T-helper 1 cell (primary cell): ENCODE results near the gene RABGAP1L.
"Not testable (repeated sequence)": the region's sequence is repeated elsewhere in the genome, so short reads cannot be mapped to it uniquely, and the experiment has no call there.

Experiments
- DNase-seq, 5 donors: peaks; one replicate each; pipeline ENCODE4 v3.0.0-alpha.2; 2012 to 2020
- total RNA-seq, 4 donors: gene quantifications; one replicate each; lab custom pipeline; 2026; lab: John Stamatoyannopoulos, UW

Gene RABGAP1L
- total RNA-seq = 166 to 216 (median 189) reads per million in 4 donors

DNA sequence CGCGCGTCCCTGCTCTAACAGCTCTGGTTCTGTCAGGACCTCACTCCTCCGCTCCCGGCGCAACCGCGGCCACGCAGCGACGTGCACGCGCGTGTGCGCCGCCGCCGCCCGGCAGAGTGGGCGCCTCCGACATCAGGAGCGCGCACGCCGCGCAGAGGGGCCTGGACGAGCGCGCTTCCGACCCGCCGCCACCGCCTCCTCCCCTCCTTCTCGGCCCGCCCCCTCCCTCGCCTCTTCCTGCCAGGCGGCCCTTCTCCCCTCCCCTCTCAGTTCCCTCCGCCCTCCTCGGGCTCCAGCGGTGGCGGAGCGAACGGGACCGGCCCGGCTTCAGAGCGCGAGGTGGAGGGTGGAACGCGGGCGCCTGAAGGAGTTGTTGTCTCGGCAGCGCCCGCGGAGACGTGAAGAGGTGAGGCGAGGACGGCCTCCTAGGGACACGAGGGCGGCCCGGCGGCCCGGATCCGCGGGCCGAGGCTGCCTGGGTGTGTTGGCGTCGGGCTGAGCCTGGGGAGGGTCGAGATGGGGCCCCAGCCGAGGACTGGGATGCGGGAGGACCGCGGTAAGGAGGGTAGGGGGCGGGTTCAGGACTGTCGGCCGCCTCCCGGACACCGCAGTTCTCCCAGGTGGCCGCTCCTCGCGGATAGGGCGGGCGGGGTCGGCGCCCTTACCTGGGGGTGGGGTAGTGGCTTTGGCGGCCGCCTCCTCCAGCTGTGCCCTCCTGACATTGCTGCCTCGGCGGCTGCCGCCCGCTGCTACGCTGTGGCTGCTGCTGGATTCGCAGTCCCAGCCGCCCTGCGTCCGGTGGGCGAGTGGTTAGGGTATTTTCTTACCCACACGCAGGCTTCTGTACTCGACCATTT lies at the start of gene RABGAP1L:
RABGAP1L (plus strand) TSS at position 269 of the 857 bp plus-strand sequence.
- DNase-seq = peak; percentile 88 to 96 (median 92)

DNA sequence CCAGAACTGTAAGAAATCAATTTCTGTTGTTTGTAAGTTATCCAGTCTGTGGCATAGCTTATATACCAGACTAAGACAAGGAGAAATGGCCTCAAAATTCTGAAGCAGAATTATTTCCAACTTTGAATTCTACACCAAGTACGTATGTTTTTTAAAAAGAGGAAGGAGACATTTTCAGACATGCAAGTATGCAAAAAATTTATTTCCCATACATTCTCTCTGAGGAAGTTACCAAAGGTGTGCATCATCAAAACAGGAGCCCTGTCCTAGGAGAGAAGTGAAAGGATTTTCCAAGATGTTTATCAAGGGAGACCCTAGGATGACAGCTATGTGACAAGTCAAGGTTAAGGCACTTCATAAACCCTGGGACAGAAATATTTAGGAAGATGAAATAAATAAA lies 49.3 kb upstream of the RABGAP1L start:
- no peak for DNase-seq

DNA sequence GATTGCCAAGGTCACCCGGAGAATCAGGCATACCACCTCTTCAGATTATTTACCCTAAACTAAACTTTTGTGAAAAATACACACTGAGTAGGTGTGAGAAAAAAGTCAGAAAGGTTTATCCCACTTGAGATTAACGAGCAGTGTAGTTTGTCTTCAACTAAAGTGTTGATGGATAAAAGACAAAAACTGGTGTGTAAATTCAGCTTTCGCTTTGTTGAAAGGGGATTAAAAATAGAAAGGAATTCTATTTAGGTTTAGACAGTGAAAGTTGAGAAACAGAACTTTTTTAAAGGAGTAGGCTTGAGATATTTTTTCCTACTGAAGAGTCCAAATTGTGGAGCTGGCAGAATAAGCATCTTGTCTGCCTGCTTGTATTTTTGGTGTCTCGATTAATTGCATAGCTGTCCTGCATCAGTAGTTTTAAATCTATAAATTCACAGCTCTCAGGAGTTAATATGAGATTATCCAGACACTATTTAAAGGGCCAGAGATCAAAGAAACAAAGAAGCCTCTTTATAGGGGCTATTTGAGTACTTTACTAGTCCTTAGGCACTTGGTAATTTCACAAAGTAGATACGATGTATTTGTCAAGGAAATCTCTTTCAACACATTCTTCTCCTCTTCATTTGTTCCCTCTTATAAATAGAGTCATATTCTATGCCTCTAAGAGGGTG lies 46.7 kb upstream of the RABGAP1L start:
- DNase-seq = no peak

DNA sequence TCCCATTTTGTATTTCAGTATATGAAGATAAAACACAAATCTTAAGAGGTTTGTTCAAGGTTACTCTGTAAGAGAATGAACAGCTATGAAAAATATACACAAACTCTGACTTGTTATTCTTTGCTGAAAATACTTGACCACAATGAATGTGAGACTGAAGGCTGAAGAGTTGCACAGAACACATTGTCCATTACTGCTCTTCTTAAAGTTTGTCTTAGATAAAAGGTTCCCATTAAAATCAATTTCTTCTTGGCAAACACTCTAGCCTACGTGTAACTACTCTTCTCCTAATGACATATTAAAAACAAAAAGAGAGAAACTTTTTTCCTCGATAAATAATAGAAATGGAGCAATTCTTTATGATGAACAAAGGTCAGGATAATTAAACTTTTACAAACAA lies 45.2 kb upstream of the RABGAP1L start:
- DNase-seq = no peak

DNA sequence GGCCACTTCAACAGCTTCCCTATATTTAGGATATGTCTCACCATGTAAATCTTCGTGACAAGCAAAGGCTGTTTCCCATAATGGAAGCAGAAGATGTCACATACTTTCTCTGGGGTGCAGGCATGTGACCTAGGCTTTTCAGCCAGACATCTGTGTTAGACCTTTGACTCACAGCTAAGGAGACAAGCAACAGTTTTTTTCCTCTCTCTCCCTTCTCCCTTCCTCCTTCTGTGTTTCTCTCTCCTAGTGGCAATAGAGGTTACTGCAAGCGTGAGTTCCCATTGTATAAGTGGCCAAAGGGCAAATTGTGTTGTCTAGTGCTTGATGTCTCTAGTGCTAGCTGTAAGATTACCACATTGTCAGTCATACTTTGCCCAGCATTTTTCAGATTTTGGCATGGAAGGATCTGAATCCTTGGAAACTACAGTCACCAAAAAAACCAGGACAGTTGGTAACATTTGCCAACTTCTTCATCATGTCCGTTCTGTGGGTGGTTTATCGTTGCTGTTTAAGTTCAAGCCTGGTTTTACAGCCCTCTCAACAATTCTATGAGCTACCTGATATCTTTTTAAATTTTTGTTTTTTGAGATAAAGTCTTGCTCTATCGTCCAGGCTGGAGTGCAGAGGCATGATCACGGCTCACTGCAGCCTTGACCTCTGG lies 44.4 kb upstream of the RABGAP1L start:
- peak in 2 of 5 donors; percentile 8 to 43 for DNase-seq

DNA sequence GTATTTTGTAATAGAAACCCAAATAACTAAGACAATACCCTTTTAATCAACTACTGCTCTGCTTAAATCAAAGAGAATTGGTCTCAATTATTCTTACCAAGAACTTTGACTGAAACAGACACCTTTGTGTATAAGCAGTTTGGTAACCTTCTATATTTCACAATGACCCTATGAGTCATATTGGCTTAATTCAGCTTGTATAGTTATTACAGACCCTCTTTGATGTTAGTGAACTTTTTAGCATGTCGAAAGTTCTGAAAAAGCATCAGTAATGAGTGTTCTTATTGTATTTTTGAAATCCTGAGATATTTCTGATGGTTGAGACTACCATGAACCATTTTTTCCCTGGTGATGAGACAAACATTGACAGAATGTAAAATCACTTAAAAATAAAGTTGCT lies 43.3 kb upstream of the RABGAP1L start:
- peak in 1 of 5 donors; percentile 11 for DNase-seq

DNA sequence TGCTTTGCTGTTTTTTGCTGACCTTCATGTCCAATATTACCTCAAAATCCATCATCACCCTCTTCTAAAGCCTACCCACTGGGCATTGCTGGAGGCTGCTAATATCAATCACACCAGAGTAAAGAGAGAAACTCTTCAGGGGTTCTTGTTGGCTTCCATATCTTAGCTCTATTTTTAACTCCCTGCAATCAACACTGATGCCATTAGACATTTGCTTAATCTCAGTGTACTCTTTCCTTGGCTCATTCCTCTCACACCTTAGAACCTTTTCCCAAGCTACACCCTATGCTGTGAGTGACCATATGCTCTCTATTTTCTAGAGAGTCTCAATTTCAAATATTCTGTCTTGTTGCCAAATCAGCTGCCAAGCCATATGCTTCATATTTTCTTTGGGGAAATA lies 40.6 kb upstream of the RABGAP1L start:
- DNase-seq = no peak

DNA sequence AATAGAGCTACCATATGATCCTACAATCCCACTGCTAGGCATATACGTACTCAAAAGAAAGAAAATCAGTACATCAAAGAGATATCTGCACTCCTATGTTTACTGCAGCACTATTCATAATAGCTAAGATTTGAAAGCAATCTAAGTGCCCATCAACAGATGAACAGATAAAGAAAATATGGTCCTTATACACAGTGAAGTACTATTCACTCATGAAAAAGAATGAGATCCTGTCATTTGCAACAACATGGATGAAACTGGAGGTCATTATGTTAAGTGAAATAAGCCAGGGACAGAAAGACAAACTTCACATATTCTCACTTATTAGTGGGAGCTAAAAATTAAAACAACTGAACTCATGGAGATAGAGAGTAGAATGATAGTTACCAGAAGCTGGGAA lies 37.0 kb upstream of the RABGAP1L start:
- DNase-seq = not testable (repeated sequence)

DNA sequence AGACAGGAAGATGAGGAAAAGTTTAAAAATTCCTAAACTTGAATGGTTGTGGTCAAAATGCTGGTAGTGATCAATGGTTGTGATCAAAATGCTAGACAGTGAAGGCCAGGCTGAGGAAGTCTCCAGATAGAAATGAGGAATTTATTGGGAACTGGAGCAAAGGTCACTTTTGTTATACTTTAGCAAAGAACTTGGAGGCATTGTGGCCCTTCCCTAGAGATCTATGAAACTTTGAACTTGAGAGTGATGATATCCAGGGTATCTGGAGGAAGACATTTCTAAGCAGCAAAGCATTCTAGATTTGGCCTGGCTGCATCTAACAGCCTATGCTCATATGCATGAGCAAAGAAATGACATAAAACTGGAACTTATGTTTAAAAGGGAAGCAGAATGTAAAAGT lies 35.5 kb upstream of the RABGAP1L start:
- no peak for DNase-seq

DNA sequence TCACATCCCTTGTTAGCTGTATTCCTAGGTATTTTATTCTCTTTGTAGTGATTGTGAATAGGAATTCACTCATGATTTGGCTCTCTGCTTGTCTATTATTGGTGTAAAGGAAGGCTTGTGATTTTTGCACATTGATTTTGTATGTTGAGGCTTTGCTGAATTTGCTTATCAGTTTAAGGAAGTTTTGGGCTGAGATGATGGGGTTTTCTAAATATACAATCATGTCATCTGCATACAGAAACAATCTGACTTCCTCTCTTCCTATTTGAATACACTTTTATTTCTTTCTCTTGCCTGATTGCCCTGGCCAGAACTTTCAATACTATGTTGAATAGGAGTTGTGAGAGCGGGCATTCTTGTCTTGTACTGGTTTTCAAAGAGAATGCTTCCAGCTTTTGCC lies 32.1 kb upstream of the RABGAP1L start:
- DNase-seq = not testable (repeated sequence)

DNA sequence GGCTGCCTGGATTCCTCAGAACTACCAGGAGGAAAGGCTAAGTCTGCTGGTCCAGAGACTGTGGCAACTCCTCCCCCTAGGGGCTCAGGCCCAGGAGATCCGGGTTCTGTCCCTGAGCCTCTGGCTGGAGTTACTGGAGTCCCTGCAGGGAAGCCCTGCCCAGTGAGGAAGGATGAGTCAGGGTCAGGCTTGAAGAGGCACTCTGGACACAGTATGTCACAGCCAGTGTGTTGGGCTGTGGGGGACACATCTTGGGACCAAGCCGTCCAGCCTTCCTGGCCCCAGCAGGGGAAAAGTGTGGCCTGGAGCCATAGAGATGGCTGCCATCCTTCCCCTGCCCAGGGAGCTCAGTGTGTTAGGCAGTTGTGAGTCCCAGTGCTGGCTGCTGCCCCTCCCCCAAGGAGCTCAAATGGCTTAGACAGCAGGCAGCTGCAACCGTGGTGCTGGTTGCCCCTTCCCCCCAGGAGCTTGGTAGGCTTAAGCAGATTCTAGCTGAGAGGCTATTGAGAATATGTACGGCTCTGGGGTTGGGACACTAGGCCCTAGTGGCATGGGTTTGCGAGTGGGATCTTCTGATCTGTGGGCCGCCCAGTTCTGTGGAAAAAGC lies 28.2 kb upstream of the RABGAP1L start:
- no peak for DNase-seq

DNA sequence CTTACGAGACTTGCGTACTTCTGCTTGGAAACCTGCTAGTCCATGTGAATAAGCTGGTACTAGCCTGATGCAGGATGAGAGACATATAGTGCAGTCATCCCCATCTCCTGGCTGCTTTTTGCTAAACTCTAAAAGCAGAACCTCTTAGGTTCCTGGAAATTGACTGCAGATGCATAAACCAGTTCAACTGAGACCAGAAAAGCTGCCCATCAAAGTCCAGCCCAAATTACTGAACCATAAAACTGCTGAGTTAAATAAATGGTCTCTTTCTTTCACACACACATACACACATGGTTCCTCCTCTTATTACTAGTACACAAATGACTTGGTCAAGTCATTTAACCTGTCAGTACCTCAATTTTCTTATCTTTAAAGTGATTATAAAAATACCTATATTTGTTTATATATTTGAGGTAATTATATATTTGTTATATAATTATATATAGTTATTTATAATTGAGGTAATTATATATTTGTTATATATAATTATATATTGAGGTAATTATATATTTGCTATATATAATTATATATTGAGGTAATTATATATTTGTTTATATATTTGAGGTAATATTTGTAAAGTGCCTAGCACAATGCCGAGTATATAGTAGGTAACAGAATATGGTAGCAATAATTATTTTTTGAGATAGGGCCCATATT lies 25.2 kb upstream of the RABGAP1L start:
- DNase-seq = no peak

DNA sequence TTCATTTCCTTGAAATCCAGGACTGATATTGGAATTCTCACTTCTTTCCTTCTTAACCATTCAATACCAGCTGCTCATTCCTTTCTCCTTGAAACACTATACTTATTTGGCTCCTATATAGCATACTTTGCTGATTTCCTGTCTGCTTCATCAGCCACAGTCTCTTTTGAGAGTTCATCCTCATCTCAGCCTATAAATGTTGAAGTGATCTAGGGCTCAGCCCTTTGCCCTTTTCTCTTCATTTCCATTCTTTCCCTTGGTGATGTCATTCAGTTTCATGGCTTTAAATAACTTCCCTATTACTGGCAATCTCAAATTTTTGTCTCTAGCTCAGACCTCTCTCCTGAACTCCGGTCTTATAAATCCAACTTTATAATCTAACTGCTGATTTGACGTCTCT lies 24.1 kb upstream of the RABGAP1L start:
- no peak for DNase-seq

DNA sequence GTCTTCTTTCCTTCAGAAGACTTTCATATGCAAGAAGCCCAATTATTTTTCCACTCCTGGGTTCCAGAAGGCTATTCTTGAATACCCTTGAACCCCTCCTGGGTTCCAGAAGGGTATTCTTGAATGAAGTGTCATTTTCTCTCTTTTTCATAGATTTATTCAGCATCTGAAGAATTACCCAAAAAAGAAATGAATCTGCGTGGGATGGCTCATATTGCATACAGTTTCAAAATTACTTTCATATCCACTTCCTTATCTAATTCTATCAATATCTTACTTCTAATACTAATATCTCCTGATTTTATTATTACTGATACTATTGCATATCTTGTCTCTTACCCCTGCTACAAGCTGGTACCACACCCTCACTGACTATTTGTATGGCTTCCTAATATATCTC lies 22.6 kb upstream of the RABGAP1L start:
- no peak for DNase-seq

DNA sequence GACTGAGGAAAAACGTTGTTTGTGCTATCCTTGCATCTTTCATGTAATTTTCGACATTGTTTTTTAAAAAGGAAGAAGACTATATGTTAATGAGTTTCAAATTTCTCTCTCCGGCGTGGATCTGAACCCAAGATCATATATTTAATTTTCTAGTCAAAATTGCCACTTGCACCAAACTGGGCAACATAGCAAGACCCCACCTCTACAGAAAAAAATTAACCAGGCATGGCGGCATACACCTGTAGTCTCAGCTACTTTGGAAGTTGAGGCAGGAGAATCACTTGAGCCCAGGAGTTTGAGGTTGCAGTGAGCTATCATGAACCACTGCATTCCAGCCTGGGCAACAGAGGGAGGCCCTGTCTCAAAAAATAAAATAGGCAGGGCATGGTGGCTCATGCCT lies 16.5 kb upstream of the RABGAP1L start:
- DNase-seq = no peak

DNA sequence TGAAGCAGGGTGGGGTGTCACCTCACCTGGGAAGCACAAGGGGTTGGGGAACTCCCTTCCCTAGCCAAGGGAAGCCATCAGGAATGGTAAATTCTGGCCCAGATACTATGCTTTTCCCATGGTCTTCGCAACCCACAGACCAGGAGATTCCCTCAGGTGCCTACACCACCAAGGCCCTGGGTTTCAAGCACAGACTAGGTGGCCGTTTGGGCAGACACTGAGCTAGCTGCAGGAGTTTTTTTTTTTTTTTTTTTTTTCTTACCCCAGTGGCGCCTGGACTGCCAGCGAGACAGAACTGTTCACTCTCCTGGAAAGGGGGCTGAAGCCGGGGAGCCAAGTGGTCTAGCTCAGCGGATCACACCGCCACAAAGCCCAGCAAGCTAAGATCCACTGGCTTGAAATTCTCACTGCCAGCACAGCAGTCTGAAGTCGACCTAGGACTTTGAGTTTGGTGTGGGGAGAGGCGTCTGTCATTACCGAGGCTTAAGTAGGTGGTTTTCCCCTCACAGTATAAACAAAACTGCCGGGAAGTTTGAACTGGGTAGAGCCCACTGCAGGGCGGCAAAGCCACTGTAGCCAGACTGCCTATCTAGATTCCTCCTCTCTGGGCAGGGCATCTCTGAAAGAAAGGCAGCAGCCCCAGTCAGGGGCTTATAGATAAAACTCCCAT lies 15.5 kb upstream of the RABGAP1L start:
- DNase-seq = not testable (repeated sequence)

DNA sequence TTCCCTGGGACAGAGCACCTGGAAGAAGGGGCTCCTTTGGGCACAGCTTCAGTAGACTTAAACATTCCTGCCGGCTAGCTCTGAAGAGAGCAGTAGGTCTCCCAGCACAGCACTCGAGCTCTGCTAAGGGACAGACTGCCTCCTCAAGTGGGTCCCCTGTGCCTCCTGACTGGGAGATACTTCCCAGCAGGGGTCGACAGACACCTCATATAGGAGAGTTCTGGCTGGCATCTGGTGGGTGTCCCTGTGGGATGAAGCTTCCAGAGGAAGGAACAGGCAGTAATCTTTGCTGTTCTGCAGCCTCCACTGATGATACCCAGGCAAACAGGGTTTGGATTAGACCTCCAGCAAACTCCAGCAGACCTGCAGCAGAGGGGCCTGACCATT lies 14.9 kb upstream of the RABGAP1L start:
- DNase-seq = not testable (repeated sequence)

DNA sequence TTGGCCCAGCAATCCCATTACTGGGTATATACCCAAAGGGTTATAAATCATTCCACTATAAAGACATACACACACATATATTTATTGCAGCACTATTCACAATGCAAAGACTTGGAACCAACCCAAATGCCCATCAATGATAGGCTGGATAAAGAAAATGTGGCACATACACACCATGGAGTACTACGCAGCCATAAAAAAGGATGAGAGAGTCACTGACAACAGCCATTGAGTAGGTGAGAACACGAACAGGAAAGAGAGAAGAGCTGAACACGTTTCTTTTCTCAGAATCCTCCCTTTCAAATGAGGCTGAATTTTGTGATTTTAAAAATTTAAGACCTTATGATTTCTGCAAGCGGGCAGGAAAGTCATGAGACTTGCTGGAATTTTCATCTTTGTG lies 10.1 kb upstream of the RABGAP1L start:
- no peak for DNase-seq

DNA sequence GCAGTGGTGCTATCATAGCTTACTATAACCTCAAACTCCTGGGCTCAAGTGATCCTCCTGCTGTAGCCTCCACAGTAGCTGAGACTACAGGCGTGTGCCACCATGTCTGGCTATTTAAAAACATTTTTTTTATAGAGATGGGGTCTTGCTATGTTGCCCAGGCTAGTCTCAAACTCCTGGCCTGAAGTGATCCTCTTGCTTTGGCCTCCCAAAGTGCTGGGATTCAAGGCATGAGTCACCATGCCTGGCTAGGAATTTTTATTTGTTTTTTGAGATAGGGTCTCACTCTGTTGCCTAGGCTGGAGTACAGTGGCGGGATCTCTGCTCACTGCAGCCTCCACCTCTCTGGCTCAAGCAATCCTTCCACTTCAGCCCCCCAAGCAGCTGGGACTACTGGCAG lies 8.8 kb upstream of the RABGAP1L start:
- DNase-seq = no peak

DNA sequence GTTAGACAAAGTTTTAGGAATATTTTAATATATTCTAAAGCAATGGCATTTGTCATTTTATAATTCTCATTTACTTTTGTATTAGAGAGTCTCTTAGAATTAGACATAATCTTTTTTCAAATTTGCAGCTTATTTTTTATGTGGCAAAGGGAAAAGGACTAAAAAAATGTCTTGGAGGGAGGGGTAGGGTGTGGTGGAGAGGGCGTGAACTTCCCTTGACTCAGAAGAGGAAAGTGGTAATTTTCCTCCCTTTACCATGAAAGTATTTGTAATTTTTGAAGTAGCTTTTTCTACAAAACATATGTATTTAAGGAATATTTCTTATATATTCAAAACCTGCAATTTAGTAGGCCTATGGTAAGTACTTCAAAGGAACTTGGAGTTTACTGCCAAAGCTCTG lies 6.9 kb upstream of the RABGAP1L start:
- DNase-seq = no peak

DNA sequence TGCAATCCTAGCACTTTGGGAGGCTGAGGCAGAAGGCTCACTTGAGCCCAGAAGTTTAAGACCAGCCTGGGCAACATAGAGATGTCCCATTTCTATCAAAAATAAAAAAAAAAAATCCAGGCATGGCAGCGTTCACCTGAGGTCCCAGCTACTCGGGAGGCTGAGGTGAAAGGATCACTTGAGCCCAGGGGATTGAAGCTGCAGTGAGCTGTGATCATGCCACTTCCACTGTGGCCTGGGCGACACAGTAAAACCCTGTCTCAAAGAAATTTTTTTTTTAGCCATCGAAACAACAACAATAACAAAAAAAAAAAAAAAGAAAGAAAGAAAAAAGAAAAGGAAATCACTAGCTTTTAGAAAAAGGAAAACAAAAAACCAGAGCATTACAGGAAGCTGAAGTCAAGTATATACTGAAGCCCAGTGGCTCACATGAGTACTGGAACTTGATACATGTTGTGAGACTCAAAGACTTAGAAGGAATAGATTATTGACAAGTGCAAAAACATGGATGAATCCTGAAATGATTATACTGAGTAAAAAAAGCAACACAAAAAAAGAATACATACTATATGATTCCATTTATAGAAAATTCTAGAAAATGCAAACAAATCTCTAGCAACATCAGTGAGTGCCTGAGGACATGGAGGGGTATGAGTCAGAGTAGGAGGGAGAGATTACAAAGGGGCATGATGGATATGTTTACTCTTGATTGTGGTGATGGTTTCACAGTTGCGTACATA lies 6.1 kb upstream of the RABGAP1L start:
- DNase-seq = peak in 1 of 5 donors; percentile 77

DNA sequence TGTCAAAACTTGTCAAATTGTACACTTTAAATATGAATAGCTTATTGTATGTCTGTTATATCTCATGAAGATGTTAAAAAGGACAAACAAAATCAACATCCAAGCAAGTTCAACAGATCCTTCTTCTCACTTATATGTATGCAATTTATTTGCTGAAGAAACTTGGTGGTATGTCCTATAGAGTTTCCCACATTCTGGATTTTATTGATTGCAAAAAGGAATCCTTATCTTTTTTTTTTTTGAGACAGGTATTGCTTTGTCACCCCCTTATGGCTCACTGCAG lies 5.6 kb upstream of the RABGAP1L start:
- no peak for DNase-seq
